Tibial nerve (tissue), 4 donors: ENCODE results near the gene TENT4A.

Experiments
- EP300 ChIP-seq, 2 donors: sonication (generic); formaldehyde crosslinking; IDR thresholded peaks; one replicate each; pipeline ENCODE4 v1.6.1; 2017; ENCODE audit warnings: antibody characterized with exemption in 2 of 2, mild to moderate bottlenecking in 1 of 2
- POLR2A ChIP-seq, 2 donors: fragments of 450-650 bp; IDR thresholded peaks; one replicate each; pipeline ENCODE4 v1.6.1; 2017; ENCODE audit warnings: antibody characterized with exemption in 2 of 2, mild to moderate bottlenecking in 2 of 2, moderate library complexity in 2 of 2
- TF ChIP-seq, protein P1 (sequence below), 5 experiments: fragments of 200-600 bp in 3 of 5; fragments of 450-650 bp in 2 of 5; sonication (generic) in 3 of 5; IDR thresholded peaks; one replicate each; pipeline ENCODE4 v1.5.1; 2016 to 2019; ENCODE audit warnings: antibody characterized with exemption in 5 of 5, mild to moderate bottlenecking in 3 of 5, moderate library complexity in 2 of 5

DNA sequence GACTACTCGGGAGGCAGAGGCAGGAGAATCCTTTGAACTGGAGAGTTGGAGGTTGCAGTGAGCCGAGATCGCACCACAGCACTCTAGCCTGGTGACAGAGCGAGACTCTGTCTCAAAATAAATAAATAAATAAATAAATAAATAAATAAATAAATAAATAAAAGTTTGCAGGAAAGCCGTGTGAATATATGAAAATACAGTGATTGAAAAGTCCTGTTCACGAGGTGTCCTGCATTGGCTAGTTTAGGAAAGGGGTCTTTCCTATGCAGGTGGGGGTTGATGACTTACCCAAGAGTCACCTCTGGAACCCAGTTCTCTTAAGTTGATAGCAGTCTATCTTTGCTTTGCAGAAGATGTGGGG is 7.3 kb downstream of the TENT4A start:
- TF ChIP-seq, protein P1, sequence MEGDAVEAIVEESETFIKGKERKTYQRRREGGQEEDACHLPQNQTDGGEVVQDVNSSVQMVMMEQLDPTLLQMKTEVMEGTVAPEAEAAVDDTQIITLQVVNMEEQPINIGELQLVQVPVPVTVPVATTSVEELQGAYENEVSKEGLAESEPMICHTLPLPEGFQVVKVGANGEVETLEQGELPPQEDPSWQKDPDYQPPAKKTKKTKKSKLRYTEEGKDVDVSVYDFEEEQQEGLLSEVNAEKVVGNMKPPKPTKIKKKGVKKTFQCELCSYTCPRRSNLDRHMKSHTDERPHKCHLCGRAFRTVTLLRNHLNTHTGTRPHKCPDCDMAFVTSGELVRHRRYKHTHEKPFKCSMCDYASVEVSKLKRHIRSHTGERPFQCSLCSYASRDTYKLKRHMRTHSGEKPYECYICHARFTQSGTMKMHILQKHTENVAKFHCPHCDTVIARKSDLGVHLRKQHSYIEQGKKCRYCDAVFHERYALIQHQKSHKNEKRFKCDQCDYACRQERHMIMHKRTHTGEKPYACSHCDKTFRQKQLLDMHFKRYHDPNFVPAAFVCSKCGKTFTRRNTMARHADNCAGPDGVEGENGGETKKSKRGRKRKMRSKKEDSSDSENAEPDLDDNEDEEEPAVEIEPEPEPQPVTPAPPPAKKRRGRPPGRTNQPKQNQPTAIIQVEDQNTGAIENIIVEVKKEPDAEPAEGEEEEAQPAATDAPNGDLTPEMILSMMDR (IDR thresholded peaks at IDR 0.05) = no peak
- TF ChIP-seq EP300 (IDR thresholded peaks at IDR 0.05) (no peak), POLR2A (IDR thresholded peaks at IDR 0.05) (no peak)
